Body of pancreas (tissue), 4 donors: ENCODE data around the gene NFATC2. TPM values are rescaled to one million over a fixed set of nuclear protein-coding genes. Genes with fewer than 3 reads are reported as not detected.

Experiments used
- ATAC-seq: fragments of 150-250 bp; one replicate; pipeline ENCODE4 v1.9.1; 2016
- DNase-seq, 4 donors: peaks; one replicate each; pipeline ENCODE4 v3.0.0-alpha.2; 2019
- H3K27ac ChIP-seq, 4 donors: fragments of 200-600 bp; sonication (generic); 1 replicate in 3 of 4; 2 replicates in 1 of 4; pipeline versions ENCODE4 v1.5.1 to v1.6.1; 2016 to 2019; ENCODE audit warnings: mild to moderate bottlenecking in 1 of 4, mixed read lengths in 1 of 4, moderate library complexity in 1 of 4
- H3K27me3 ChIP-seq, 2 donors: fragments of 200-600 bp; sonication (generic); one replicate each; pipeline ENCODE4 v1.6.0; 2016; ENCODE audit warnings: mild to moderate bottlenecking in 1 of 2
- H3K36me3 ChIP-seq, 2 donors: fragments of 200-600 bp; sonication (generic); replicated peaks in 1 of 2; 2 replicates each; pipeline ENCODE4 v1.5.1; 2016; ENCODE audit warnings: low read depth in 2 of 2; ENCODE audit not compliant: insufficient read depth in 1 of 2
- H3K4me1 ChIP-seq: fragments of 200-600 bp; sonication (generic); one replicate; pipeline ENCODE4 v1.6.0; 2016
- H3K4me3 ChIP-seq, 2 donors: fragments of 200-600 bp; sonication (generic); 1 replicate in 1 of 2; 2 replicates in 1 of 2; pipeline ENCODE4 v1.5.1; 2016 to 2019
- H3K9me3 ChIP-seq, 3 donors: fragments of 200-600 bp; sonication (generic); 1 replicate in 2 of 3; 2 replicates in 1 of 3; pipeline ENCODE4 v1.5.1; 2016
- CTCF ChIP-seq, 7 experiments: fragments of 450-650 bp in 4 of 7; fragments of 200-600 bp in 3 of 7; sonication (generic) in 3 of 7; IDR thresholded peaks; one replicate each; pipeline ENCODE4 v1.5.1; 2016 to 2019; ENCODE audit warnings: antibody characterized with exemption in 7 of 7
- POLR2A ChIP-seq, 3 donors: fragments of 450-650 bp; IDR thresholded peaks; one replicate each; pipeline ENCODE4 v1.6.1; 2016; ENCODE audit warnings: antibody characterized with exemption in 3 of 3, mild to moderate bottlenecking in 2 of 3
- WGBS, 2 donors: methylation state at CpG; one replicate each; pipeline ENCODE4 v1.1.5; 2017; 5-methylcytosine and 5-hydroxymethylcytosine counted together
- intact Hi-C: fragments of 100-400 bp; cut with DNase I; formaldehyde crosslinking; loops from one replicate; pipeline ENCODE4 v1.15.1; 2023
- total RNA-seq, 2 donors: library from RNA; depleted of rRNA; stranded (reverse); fragments of >200 nt; gene quantifications; one replicate each; pipeline ENCODE4 v1.1.0, GENCODE V29; 2016

NFATC2 gene
- total RNA-seq, 2 donors from 2014 or later, result 4.9 to 7.6 TPM

GRCh38 chr20:51581571-51581970 lies 39.1 kb upstream of the NFATC2 start:
- no peak for DNase-seq
- Histone ChIP-seq H3K9me3 (no peaks in the 10 kb centered on the region), H3K36me3 (no peaks in the 10 kb centered on the region), H3K4me1 (no peaks in the 10 kb centered on the region), H3K27me3 (no peaks in the 10 kb centered on the region), H3K27ac (no peak overlapping the region), H3K4me3 (no peak overlapping the region)
- TF ChIP-seq POLR2A (IDR thresholded peaks at IDR 0.05) (no peak), CTCF (IDR thresholded peaks at IDR 0.05) (no peak)
- intact Hi-C loops, result no loop called here
- no peak for ATAC-seq

GRCh38 chr20:51579137-51579536 lies 36.6 kb upstream of the NFATC2 start:
- intact Hi-C loops, result no loop called here
- Histone ChIP-seq H3K4me1 (no peaks in the 10 kb centered on the region), H3K27me3 (no peaks in the 10 kb centered on the region), H3K4me3 (no peak overlapping the region), H3K27ac (no peak overlapping the region), H3K9me3 (no peaks in the 10 kb centered on the region), H3K36me3 (no peaks in the 10 kb centered on the region)
- WGBS, 2 donors, result 83 to 84% methylated on average over 8 of the region's 8 CpGs
- DNase-seq, result no peak
- no peak for ATAC-seq
- TF ChIP-seq POLR2A (IDR thresholded peaks at IDR 0.05) (no peak), CTCF (IDR thresholded peaks at IDR 0.05) (no peak)

- Histone ChIP-seq H3K36me3 (no peaks in the 10 kb centered on the region), H3K27ac (no peak overlapping the region), H3K9me3 (no peaks in the 10 kb centered on the region), H3K27me3 (no peaks in the 10 kb centered on the region), H3K4me1 (no peaks in the 10 kb centered on the region), H3K4me3 (no peak overlapping the region)
- ATAC-seq (no peak), DNase-seq (no peak)
- no peak for TF ChIP-seq POLR2A (IDR thresholded peaks at IDR 0.05)
- TF ChIP-seq CTCF (IDR thresholded peaks at IDR 0.05), result no peak
- intact Hi-C loops, result no loop called here
- 64 to 81% methylated on average over 2 of the region's 2 CpGs for WGBS, 2 donors
Observed at GRCh38 chr20:51578145-51578459, 35.6 kb upstream of the NFATC2 start.

DNA sequence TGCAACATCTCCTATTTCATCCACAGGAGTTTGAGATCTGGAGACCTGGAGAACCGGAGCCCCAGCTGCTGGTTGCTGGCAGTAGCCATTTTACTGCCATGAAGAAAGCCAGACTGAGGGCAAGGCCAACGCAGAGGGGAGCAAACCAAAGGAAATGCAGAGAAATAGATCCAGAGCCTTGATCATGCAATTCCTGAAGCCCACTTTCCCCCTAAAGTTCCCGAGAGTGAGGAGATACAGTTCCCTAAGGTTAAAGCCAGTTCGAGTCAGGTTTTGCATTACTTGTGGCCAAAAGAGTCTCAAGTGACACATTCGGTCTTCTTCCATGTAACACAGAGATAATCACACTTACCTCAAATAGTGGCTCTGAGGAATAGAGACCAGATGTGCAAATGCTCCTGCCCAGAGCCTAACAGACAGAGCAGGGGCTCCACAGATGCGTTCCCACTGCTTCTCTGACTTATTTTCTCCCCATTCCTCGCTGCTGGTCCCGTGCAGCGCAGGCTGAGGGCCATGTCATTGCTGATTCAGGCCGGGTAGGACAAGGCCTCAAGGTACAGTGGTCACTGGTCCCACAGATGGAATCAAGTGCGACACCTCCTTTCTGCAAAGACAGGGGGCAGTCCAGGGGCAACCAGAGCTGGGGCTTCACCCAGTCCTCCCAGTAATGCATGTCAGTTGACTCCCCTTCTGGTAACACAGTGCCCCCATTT lies 35.1 kb upstream of the NFATC2 start:
- WGBS, 2 donors, result 90 to 93% methylated on average over 10 to 11 of the region's 11 CpGs
- no peak for ATAC-seq

More for the DNA sequence above, 35.1 kb upstream of the NFATC2 start:
- Histone ChIP-seq H3K36me3 (no peaks in the 10 kb centered on the region), H3K9me3 (no peaks in the 10 kb centered on the region), H3K4me3 (no peak overlapping the region), H3K4me1 (no peaks in the 10 kb centered on the region), H3K27me3 (no peaks in the 10 kb centered on the region), H3K27ac (no peak overlapping the region)
- intact Hi-C loops, result no loop called here
- TF ChIP-seq CTCF (IDR thresholded peaks at IDR 0.05) (no peak), POLR2A (IDR thresholded peaks at IDR 0.05) (no peak)
- no peak for DNase-seq
